Lower leg skin (tissue), 3 donors: ENCODE measurements around the gene HSPH1.

Experiments used
- POLR2A ChIP-seq, 2 donors: fragments of 450-650 bp; IDR thresholded peaks; one replicate each; pipeline ENCODE4 v1.6.1; 2016 to 2017; ENCODE audit warnings: antibody characterized with exemption in 2 of 2, mild to moderate bottlenecking in 1 of 2, moderate library complexity in 1 of 2
- TF ChIP-seq, protein P1 (sequence below), 3 donors: fragments of 450-650 bp; IDR thresholded peaks; one replicate each; pipeline ENCODE4 v1.5.1; 2016; ENCODE audit warnings: antibody characterized with exemption in 3 of 3, mild to moderate bottlenecking in 3 of 3, moderate library complexity in 2 of 3

DNA sequence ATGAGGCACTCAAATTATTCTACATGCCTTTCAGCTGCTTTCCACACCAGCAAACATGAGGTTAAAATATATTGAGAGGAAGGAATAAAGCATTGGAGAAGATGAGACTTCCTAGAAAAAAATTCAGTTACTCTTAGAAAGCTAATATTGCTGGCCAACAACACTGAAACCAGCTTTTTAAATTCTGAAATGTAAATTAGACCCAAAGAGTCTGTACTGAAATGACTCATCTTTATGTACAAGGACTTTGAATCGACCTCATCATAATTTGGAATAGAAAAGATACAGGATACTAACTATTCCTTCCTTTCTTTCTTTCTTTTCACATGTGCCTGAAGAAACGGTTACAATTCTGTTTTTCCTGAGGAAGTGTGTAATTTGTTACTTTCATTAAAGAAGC, 6.5 kb upstream of the HSPH1 start:
- no peak for TF ChIP-seq POLR2A (IDR thresholded peaks at IDR 0.05)
- TF ChIP-seq, protein P1, sequence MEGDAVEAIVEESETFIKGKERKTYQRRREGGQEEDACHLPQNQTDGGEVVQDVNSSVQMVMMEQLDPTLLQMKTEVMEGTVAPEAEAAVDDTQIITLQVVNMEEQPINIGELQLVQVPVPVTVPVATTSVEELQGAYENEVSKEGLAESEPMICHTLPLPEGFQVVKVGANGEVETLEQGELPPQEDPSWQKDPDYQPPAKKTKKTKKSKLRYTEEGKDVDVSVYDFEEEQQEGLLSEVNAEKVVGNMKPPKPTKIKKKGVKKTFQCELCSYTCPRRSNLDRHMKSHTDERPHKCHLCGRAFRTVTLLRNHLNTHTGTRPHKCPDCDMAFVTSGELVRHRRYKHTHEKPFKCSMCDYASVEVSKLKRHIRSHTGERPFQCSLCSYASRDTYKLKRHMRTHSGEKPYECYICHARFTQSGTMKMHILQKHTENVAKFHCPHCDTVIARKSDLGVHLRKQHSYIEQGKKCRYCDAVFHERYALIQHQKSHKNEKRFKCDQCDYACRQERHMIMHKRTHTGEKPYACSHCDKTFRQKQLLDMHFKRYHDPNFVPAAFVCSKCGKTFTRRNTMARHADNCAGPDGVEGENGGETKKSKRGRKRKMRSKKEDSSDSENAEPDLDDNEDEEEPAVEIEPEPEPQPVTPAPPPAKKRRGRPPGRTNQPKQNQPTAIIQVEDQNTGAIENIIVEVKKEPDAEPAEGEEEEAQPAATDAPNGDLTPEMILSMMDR (IDR thresholded peaks at IDR 0.05), result no peak
